WTC11 (cell line): ENCODE results near the gene PXN.
"Not testable (repeated sequence)": the region's sequence is repeated elsewhere in the genome, so short reads cannot be mapped to it uniquely, and the experiment has no call there.

Source experiments
- CTCF ChIP-seq: fragments of 200-600 bp; IDR thresholded peaks from 2 replicates; pipeline ENCODE4 v1.8.0; 2022; ENCODE audit warnings: antibody characterized with exemption
- ELF4 ChIP-seq: sonication (generic); formaldehyde crosslinking; IDR thresholded peaks from 2 replicates; pipeline ENCODE4 v1.8.1; 2022; ENCODE audit warnings: low read depth, mild to moderate bottlenecking, moderate library complexity, missing genetic modification reagents
- ESRRA ChIP-seq: sonication (generic); formaldehyde crosslinking; IDR thresholded peaks from 2 replicates; pipeline ENCODE4 v1.8.1; 2022; ENCODE audit warnings: mild to moderate bottlenecking, missing genetic modification reagents, borderline replicate concordance
- ETV6 ChIP-seq: sonication (generic); formaldehyde crosslinking; IDR thresholded peaks from 2 replicates; pipeline ENCODE4 v1.8.1; 2022; ENCODE audit warnings: mild to moderate bottlenecking, missing genetic modification reagents
- MAX ChIP-seq: sonication (generic); formaldehyde crosslinking; IDR thresholded peaks from 2 replicates; pipeline ENCODE4 v1.8.0; 2022; ENCODE audit warnings: mild to moderate bottlenecking, missing genetic modification reagents
- NFE2L1 ChIP-seq: sonication (generic); formaldehyde crosslinking; IDR thresholded peaks from 2 replicates; pipeline ENCODE4 v1.8.1; 2023; ENCODE audit warnings: missing genetic modification reagents
- NR3C1 ChIP-seq: sonication (generic); formaldehyde crosslinking; conservative IDR thresholded peaks from 2 replicates; pipeline ENCODE4 v1.8.1; 2023; ENCODE audit warnings: low read depth, mild to moderate bottlenecking, missing genetic modification reagents
- TEAD4 ChIP-seq: sonication (generic); formaldehyde crosslinking; IDR thresholded peaks from 2 replicates; pipeline ENCODE4 v1.8.0; 2022; ENCODE audit warnings: mild to moderate bottlenecking, missing genetic modification reagents
- USF2 ChIP-seq: sonication (generic); formaldehyde crosslinking; IDR thresholded peaks from 2 replicates; pipeline ENCODE4 v1.8.1; 2023; ENCODE audit warnings: mild to moderate bottlenecking, missing genetic modification reagents, moderate library complexity
- ZNF317 ChIP-seq: sonication (generic); formaldehyde crosslinking; IDR thresholded peaks from 2 replicates; pipeline ENCODE4 v1.8.1; 2023; ENCODE audit warnings: low read depth, mild to moderate bottlenecking, moderate library complexity, missing genetic modification reagents, borderline replicate concordance
- ZNF396 ChIP-seq: fragments of 250-450 bp; sonication (Bioruptor Pico); IDR thresholded peaks from 2 replicates; pipeline ENCODE4 v1.8.0; 2021; ENCODE audit warnings: mild to moderate bottlenecking, moderate library complexity, borderline replicate concordance
- TF ChIP-seq, protein P1 (sequence below): sonication (generic); formaldehyde crosslinking; IDR thresholded peaks from 2 replicates; pipeline ENCODE4 v1.8.1; 2022; ENCODE audit warnings: low read depth, missing genetic modification reagents, borderline replicate concordance

DNA sequence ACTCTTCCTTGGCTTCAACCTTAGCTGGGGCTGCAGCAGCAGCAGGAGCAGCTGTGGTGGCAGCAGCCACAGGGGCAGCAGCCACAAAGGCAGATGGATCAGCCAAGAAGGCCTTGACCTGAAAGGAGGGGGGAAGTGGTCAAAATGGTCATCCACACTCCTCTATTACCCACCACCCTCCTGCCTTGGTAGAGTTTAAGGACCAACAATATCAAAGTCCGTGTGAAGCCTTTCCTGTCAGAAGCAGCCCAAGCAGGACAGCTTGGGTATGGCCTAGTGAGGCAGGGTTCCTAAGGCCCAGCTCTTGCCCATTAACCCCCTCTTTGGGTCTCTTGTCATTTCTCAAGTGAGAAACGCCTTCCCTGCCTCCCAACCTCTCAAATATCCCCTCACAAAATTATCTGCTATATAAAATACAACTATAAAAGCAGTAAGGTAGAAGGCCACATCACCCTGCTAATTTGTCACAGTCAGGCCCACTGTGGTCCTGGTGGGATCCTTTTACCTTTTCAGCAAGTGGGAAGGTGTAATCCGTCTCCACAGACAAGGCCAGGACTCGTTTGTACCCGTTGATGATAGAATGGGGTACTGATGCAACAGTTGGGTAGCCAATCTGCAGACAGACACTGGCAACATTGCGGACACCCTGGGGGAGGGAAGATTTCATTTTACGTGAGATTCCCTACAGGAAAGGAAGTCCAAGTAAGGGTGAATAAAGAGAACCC lies 68.6 kb downstream of the PXN start:
- not testable (repeated sequence) for TF ChIP-seq TEAD4; NFE2L1 (CRISPR knock-in tag); CTCF; ZNF317 (CRISPR knock-in tag); MAX (CRISPR knock-in tag); ELF4 (CRISPR knock-in tag); NR3C1 (CRISPR knock-in tag); ETV6 (CRISPR knock-in tag); USF2; ESRRA (CRISPR knock-in tag); ZNF396 (CRISPR knock-in tag)
- TF ChIP-seq, protein P1, sequence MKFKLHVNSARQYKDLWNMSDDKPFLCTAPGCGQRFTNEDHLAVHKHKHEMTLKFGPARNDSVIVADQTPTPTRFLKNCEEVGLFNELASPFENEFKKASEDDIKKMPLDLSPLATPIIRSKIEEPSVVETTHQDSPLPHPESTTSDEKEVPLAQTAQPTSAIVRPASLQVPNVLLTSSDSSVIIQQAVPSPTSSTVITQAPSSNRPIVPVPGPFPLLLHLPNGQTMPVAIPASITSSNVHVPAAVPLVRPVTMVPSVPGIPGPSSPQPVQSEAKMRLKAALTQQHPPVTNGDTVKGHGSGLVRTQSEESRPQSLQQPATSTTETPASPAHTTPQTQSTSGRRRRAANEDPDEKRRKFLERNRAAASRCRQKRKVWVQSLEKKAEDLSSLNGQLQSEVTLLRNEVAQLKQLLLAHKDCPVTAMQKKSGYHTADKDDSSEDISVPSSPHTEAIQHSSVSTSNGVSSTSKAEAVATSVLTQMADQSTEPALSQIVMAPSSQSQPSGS = not testable (repeated sequence)
